NCI-H510A (cell line): Measurements from ENCODE around the gene ADAM20.
"Not testable (repeated sequence)": the region's sequence is repeated elsewhere in the genome, so short reads cannot be mapped to it uniquely, and the experiment has no call there.

ENCODE experiments used
- DNase-seq: peaks from one replicate; lab custom pipeline; 2025; lab: John Stamatoyannopoulos, UW

ADAM20 gene

GRCh38 chr14:70534904-70535303 is at the start of gene ADAM20:
Gene ADAM20, minus strand, starts transcription at chr14:70535004. Its CDS starts 10,247 bp downstream, at chr14:70524757.
- DNase-seq = no peak

GRCh38 chr14:70576891-70577290 is 42.1 kb upstream of the ADAM20 start:
- no peak for DNase-seq

GRCh38 chr14:70573050-70573449 is 38.2 kb upstream of the ADAM20 start:
- no peak for DNase-seq

GRCh38 chr14:70571139-70571538 is 36.3 kb upstream of the ADAM20 start:
- no peak for DNase-seq

GRCh38 chr14:70567791-70568190 is 33.0 kb upstream of the ADAM20 start:
- DNase-seq = peak; percentile 28

- DNase-seq = no peak
Measured at GRCh38 chr14:70563869-70564268, 29.1 kb upstream of the ADAM20 start.

GRCh38 chr14:70563417-70563816 is 28.6 kb upstream of the ADAM20 start:
- no peak for DNase-seq

GRCh38 chr14:70558356-70558755 is 23.6 kb upstream of the ADAM20 start:
- no peak for DNase-seq

- no peak for DNase-seq
Measured at GRCh38 chr14:70555890-70556289, 21.1 kb upstream of the ADAM20 start.

GRCh38 chr14:70538087-70538486 is 3.3 kb upstream of the ADAM20 start:
- no peak for DNase-seq

GRCh38 chr14:70536830-70537229 is 2.0 kb upstream of the ADAM20 start:
- no peak for DNase-seq

GRCh38 chr14:70530417-70530816 is 4.4 kb downstream of the ADAM20 start:
- no peak for DNase-seq

- DNase-seq = no peak
Measured at GRCh38 chr14:70527501-70528105, 7.2 kb downstream of the ADAM20 start.

- no peak for DNase-seq
Measured at GRCh38 chr14:70525691-70526090, 9.1 kb downstream of the ADAM20 start.

- DNase-seq = no peak
Measured at GRCh38 chr14:70515811-70516210, 19.0 kb downstream of the ADAM20 start.

- no peak for DNase-seq
Measured at GRCh38 chr14:70514168-70515069, 20.4 kb downstream of the ADAM20 start.

- no peak for DNase-seq
Measured at GRCh38 chr14:70498191-70498590, 36.6 kb downstream of the ADAM20 start.

GRCh38 chr14:70489579-70490200 is 45.1 kb downstream of the ADAM20 start:
- no peak for DNase-seq

GRCh38 chr14:70477356-70478105 is 57.3 kb downstream of the ADAM20 start:
- not testable (repeated sequence) for DNase-seq

GRCh38 chr14:70475459-70475858 is 59.3 kb downstream of the ADAM20 start:
- DNase-seq = not testable (repeated sequence)

- DNase-seq = no peak
Measured at GRCh38 chr14:70473825-70474224, 61.0 kb downstream of the ADAM20 start.
